Measurements from ENCODE around the gene TFF1. TPM values are rescaled to one million over a fixed set of nuclear protein-coding genes. Genes with fewer than 3 reads are reported as not detected.
A peak's percentile ranks its signal among the peaks of the same experiment; 100 is the strongest.

TFF1 gene
- total RNA-seq, 1 donor from 2014 or later = not detected

GRCh38 chr21:42319376-42319775, 47.0 kb downstream of the TFF1 start:
- no peak for DNase-seq (ENCODE audit: low read depth)

DNA sequence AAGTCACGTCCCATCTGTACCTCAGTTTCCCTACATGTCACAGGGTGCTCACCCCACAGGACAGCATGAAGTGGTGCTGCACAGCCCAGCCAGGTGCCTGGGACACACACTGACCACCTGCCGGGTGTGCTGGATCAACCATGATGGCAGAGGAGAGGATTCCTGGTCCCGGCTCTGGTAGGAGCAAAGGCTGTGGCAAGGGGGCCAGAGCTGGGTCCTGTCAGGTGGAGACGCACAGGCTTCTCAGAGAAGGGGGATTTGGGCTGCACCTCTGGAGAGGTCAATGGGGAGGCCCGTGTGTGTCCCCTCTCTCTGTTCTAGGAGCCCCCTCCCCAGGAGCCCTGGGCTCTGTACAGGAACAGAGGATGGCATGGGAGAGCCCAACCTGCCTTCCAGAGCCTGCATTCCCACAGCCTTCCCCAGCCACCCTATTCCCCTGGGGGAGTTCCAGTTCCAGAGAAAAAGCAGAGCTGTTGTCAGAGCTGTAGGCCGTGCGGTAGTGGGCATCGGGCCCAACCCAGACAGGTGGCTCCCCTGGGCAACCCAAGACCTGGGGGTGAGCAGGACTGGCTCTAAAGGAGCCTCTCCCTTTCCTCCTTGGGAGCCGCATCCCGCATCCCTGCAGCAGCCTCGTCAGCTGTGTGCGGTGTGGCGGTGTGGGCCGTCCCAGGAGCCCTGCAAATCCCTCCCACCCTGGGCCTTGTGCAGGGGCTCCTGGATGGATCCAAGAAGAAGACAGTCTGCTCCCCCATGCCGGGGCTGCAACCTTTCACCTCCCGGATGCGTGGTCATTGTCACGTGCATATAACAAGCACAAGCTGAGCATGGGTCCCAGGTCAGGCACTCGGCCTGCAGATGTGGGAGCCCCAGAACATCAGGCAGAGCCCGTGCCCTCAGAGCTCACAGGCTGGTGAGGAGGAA, 48.2 kb downstream of the TFF1 start:
- no peak for DNase-seq (ENCODE audit: low read depth)

DNA sequence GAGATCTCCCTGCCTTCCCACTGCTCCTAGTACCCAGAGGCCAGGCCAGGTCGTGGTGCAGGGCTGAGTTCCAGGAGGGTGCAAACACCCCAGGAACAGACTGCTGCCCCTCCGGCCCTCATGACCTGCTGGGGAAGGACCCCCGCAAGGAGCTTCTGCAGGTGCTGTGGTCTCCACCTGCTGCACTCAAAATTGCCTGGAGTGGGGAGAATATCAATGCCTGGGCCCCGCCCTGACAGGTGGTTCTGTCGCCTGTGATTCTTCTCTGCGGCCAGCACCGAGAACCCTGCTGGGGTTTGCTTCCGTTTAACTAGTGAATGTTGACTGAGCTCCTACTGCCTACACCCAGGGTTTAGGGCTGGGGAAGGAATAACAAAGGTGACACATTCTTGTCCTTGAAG, 49.0 kb downstream of the TFF1 start:
- DNase-seq (ENCODE audit: low read depth) = no peak

DNA sequence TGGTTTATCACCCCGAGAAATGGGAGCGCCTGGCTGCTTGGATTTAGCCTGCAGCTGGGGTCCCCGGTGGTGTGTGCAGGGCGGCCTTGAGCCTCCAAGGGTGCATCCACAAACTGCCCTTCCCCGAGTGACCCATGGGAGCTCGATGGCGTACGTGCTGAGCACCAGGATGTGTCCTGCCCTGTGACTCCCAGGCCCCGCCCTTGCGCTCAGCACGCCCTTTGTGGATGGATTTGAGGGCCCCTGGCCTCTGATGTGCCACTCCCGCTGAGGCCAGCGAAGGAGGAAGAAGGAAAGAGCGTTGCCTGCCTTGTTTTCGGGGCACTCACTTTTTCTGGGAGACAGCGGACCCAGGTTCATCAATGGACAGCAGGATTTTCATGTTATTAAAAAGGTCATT, 49.4 kb downstream of the TFF1 start:
- no peak for DNase-seq (ENCODE audit: low read depth)

GRCh38 chr21:42315296-42315891, 50.9 kb downstream of the TFF1 start, which contains the start of gene TFF3:
Gene TFF3 (minus strand): TSS chr21:42315409. CDS start chr21:42315374, 35 bp downstream.
- DNase-seq (ENCODE audit: low read depth) = peak; percentile 16

GRCh38 chr21:42314616-42315295, 51.6 kb downstream of the TFF1 start:
- DNase-seq (ENCODE audit: low read depth) = no peak

DNA sequence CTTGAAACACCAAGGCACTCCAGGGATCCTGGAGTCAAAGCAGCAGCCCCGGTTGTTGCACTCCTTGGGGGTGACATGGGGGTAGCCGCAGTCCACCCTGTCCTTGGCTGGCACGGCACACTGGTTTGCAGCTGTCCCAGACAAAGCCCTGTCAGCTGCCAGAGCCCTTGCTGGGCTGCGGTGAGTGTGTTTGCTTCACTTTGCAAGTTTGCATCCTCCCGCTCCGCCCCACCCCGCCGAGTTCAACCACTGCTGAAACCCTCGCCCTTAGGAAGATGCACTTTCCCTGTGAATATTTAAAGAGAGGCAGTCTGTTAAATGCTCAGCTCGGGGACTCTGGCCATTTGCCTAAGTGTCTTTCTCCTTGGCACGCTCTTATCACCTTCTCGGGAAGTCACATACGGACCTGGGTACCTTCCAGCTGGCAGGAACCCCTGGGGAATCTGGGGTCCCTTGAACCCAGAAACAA, 52.8 kb downstream of the TFF1 start:
- peak; percentile 73 for DNase-seq (ENCODE audit: low read depth)

- DNase-seq (ENCODE audit: low read depth) = peak; percentile 8
Observed at GRCh38 chr21:42312626-42313104, 53.7 kb downstream of the TFF1 start.

Other genes starting within 250 kb of the TFF1 start
- 0.57 and 1.2 TPM in 2 replicates for gene ABCG1, start 147.4 kb downstream of the TFF1 start, total RNA-seq
- 0.83 and 3.1 TPM in 2 replicates for gene TFF3, start 51.1 kb downstream of the TFF1 start, total RNA-seq
- gene TFF2, start 15.5 kb downstream of the TFF1 start, total RNA-seq = not detected in 2 replicates
- not detected in 2 replicates for gene TMPRSS3, start 29.5 kb upstream of the TFF1 start, total RNA-seq
- gene UBASH3A, start 37.4 kb upstream of the TFF1 start, total RNA-seq = not detected in 2 replicates
- gene RSPH1, start 129.7 kb upstream of the TFF1 start, total RNA-seq = not detected in 2 replicates
- not detected in 2 replicates for gene SLC37A1, start 147.3 kb upstream of the TFF1 start, total RNA-seq

Measured in myocyte (in vitro differentiated cells).